ENCODE data around the gene RAB28. TPM values are rescaled to one million over a fixed set of nuclear protein-coding genes. Genes with fewer than 3 reads are reported as not detected.

RAB28 gene
- total RNA-seq, 4 donors from 2014 or later = 9.7 to 32.6 (median 21.2) TPM

- no peak for DNase-seq
- H3K9me3 ChIP-seq = no peaks in the 10 kb centered on the region
- intact Hi-C loops (cut with DNase I; ENCODE audit: low total_unique reads) = no loop called here
Measured at GRCh38 chr4:13495753-13496152, 11.6 kb upstream of the RAB28 start.

GRCh38 chr4:13493793-13494192, 9.7 kb upstream of the RAB28 start:
- H3K27ac ChIP-seq = no peak overlapping the region
- no peaks in the 10 kb centered on the region for H3K4me1 ChIP-seq
- no peak overlapping the region for H3K4me3 ChIP-seq
- intact Hi-C loops (cut with DNase I; ENCODE audit: low total_unique reads) = no loop called here
- no peak for DNase-seq
- TF ChIP-seq POLR2A (IDR thresholded peaks at IDR 0.05) (no peak), CTCF (IDR thresholded peaks at IDR 0.05) (no peak)
- H3K27me3 ChIP-seq = peaks cover 0 to 4% of the 10 kb centered on the region in 2 donors
- no peaks in the 10 kb centered on the region for H3K36me3 ChIP-seq
- H3K9me3 ChIP-seq = no peaks in the 10 kb centered on the region

More at GRCh38 chr4:13495753-13496152, 11.6 kb upstream of the RAB28 start:
- no peaks in the 10 kb centered on the region for H3K4me1 ChIP-seq
- no peak overlapping the region for H3K27ac ChIP-seq
- H3K4me3 ChIP-seq = no peak overlapping the region
- no peak for TF ChIP-seq CTCF (IDR thresholded peaks at IDR 0.05)
- TF ChIP-seq POLR2A (IDR thresholded peaks at IDR 0.05) = no peak
- peaks cover 0 to 10% of the 10 kb centered on the region in 2 donors for H3K27me3 ChIP-seq
- no peaks in the 10 kb centered on the region for H3K36me3 ChIP-seq

- no peak for DNase-seq
- no peak overlapping the region for H3K4me3 ChIP-seq
- peaks cover 0 to 4% of the 10 kb centered on the region in 2 donors for H3K27me3 ChIP-seq
- H3K36me3 ChIP-seq = no peaks in the 10 kb centered on the region
- no peaks in the 10 kb centered on the region for H3K9me3 ChIP-seq
- intact Hi-C loops (cut with DNase I; ENCODE audit: low total_unique reads) = no loop called here
- H3K4me1 ChIP-seq = no peaks in the 10 kb centered on the region
- H3K27ac ChIP-seq = no peak overlapping the region
- TF ChIP-seq POLR2A (IDR thresholded peaks at IDR 0.05) (no peak), CTCF (IDR thresholded peaks at IDR 0.05) (no peak)
Measured at GRCh38 chr4:13492747-13493146, 8.6 kb upstream of the RAB28 start.

- TF ChIP-seq CTCF (IDR thresholded peaks at IDR 0.05) = peak in 1 of 4 experiments; percentile 3
- TF ChIP-seq POLR2A (IDR thresholded peaks at IDR 0.05) = no peak
- Histone ChIP-seq H3K36me3 (no peaks in the 10 kb centered on the region), H3K4me1 (peaks cover 5% of the 10 kb centered on the region in 2 donors), H3K9me3 (no peaks in the 10 kb centered on the region), H3K27ac (peak overlapping the region; percentile 94 to 97), H3K27me3 (no peaks in the 10 kb centered on the region), H3K4me3 (peak overlapping the region; percentile 82 to 89)
- DNase-seq = no peak
- intact Hi-C loops (cut with DNase I; ENCODE audit: low total_unique reads) = no loop called here
Measured at GRCh38 chr4:13484749-13485221, 645 bp upstream of the RAB28 start.

GRCh38 chr4:13483768-13484121, 395 bp downstream of the RAB28 start:
- Histone ChIP-seq H3K27ac (peak overlapping the region; percentile 94 to 97), H3K36me3 (no peaks in the 10 kb centered on the region), H3K4me3 (peak overlapping the region; percentile 82 to 89), H3K27me3 (no peaks in the 10 kb centered on the region), H3K9me3 (no peaks in the 10 kb centered on the region), H3K4me1 (peaks cover 5% of the 10 kb centered on the region in 2 donors)
- no peak for TF ChIP-seq POLR2A (IDR thresholded peaks at IDR 0.05)
- TF ChIP-seq CTCF (IDR thresholded peaks at IDR 0.05) = no peak
- DNase-seq = peak; percentile 47 to 48
- intact Hi-C loops (cut with DNase I; ENCODE audit: low total_unique reads) = no loop called here

All from uterus (tissue), 4 donors.